ENCODE data around the gene FNIP2.
"Not testable (repeated sequence)": the region's sequence is repeated elsewhere in the genome, so short reads cannot be mapped to it uniquely, and the experiment has no call there.

The FNIP2 gene

GRCh38 chr4:158912806-158913205, 144.0 kb downstream of the FNIP2 start:
- no peak for DNase-seq (ENCODE audit: low read depth, low spot score)

- no peak for DNase-seq (ENCODE audit: low read depth, low spot score)
Observed at GRCh38 chr4:158913766-158914165, 144.9 kb downstream of the FNIP2 start.

- DNase-seq (ENCODE audit: low read depth, low spot score): no peak
Observed at GRCh38 chr4:158914218-158914617, 145.4 kb downstream of the FNIP2 start.

DNA sequence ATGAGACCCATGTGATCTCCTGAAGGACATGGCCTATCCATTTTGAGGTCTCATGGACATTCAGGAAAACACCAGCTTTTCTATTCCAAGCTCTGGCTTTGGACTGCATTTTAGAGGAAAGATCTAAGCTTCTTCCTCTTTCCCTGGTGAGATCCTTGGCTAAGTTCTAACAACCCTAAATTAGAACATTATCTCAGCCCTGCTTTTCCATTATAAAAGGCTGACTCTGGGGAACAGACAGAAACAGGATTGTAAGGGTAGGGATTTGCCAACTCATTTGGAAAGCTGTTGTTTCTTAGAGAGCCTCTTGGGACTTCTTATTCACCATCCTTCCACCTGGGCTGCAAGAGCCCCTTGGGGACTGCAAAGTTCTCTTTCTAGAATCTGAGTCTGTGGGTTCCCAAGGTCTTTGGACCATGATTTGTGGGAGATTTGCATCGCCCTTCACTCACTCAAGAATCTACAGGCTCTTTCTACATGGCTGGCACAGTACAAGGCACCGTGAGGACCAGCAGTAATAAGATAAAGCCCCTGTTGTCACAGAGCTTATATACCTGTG, 146.9 kb downstream of the FNIP2 start:
- no peak for DNase-seq (ENCODE audit: low read depth, low spot score)

- DNase-seq (ENCODE audit: low read depth, low spot score): not testable (repeated sequence)
Observed at GRCh38 chr4:158920452-158920996, 151.7 kb downstream of the FNIP2 start.

- DNase-seq (ENCODE audit: low read depth, low spot score): not testable (repeated sequence)
Observed at GRCh38 chr4:158927774-158928173, 158.9 kb downstream of the FNIP2 start.

DNA sequence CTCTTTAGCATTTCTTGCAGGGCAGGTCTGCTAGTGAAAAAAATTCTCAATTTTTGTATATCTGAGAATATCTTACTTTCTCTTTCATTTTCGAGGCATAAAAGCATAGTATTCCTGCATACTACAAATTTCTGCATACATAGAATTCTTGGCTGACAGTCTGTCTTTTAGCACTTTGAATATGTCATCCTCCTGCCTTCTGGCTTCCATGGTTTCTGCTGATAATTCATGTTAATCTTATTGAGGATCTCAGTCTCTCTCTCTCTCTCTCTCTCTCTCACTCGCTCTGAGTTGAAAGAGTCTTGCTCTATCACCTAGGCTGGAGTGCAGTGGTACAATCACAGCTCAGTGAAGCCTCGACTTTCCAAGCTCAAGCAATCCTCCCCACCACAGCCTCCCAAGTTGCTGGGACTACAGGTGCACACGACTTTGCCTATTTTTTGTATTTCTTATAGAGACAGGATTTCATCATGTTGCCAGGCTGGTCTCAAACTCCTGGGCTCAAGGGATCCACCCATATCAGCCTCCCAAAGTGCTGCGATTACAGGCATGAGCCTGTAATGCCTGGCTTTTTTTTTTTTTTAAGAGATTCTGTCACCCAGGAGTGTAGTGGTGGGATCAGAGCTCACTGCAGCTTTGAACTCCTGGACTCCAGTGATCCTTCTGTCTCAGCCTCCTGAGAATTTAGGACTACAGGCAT, 161.3 kb downstream of the FNIP2 start:
- DNase-seq (ENCODE audit: low read depth, low spot score): no peak

- no peak for DNase-seq (ENCODE audit: low read depth, low spot score)
Observed at GRCh38 chr4:158930639-158930972, 161.8 kb downstream of the FNIP2 start.

DNA sequence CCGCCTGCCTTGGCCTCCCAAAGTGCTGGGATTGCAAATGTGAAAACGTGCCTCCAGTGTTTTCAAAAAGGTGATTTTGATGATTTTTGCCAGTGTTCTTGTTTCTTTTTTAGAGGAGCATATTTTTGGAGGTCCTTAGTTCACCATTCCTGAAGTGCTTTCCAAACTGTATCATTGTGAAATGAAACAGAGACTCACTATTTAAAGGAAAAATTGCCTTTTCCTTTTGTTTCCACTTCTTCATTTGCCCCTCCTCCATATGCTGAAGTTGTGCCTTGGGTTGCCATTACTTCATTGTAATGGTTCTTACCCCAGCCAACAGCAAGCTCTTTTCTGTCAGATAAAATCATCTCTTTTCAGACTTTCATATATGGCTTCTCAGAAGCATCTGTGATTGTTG, 164.4 kb downstream of the FNIP2 start:
- DNase-seq (ENCODE audit: low read depth, low spot score): no peak

GRCh38 chr4:158934996-158935669, 166.3 kb downstream of the FNIP2 start:
- DNase-seq (ENCODE audit: low read depth, low spot score): no peak

DNA sequence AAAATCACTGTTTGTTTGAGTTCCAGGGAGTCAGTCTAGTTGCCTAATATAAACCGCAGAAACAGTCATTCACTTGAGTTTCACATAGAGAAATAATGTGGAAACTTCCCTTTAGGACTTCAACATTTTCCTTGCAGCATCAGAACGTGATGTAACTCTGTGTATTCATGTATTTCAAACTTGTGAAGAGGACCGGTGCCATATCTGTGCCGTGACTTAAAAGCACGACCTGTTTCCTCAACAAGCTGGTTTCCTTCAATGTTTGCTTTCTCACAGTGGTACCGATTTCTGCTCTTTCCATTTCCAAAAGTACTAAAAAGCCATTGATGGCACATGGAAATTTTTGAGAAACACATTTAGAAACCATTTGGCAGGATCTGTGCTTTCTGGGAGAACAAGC, 167.4 kb downstream of the FNIP2 start:
- no peak for DNase-seq (ENCODE audit: low read depth, low spot score)

DNA sequence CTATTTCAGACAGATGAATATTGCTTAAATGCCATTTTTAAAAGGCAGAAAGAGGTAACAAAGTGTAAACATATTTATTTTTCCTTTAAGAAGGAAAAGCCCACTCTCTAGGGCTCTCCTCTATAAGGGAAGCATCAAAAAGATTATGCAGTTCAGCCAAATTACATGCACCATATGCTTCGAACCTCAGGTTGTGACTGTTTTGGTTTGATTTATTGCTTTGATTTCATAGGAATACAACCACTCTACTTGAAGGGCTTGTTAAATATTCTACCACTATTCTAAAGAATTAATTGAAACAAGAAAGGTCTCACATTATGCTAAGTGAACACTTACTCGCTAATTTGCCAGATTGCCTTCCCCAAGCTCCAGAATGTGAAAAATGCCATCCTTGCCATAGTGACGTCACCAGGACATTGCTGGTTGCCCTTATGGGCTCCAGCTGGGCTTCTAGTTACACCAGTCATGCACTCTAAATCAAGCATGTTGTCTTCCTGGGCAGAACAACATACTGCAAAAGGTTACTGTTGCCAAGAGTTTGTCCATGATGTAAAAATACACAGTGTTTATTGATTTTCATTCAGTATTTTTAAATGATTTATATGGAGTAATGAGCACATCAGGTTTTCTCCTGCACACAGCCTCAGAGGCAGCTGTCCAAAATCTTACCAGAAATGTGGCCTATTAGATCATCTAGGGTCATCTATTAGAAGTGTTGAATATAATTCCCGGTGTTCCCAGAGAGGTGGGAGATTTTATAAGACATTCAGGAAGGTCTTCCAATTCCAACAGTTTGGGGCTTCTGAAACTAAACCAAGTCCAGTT, 169.6 kb downstream of the FNIP2 start:
- DNase-seq (ENCODE audit: low read depth, low spot score): no peak

DNA sequence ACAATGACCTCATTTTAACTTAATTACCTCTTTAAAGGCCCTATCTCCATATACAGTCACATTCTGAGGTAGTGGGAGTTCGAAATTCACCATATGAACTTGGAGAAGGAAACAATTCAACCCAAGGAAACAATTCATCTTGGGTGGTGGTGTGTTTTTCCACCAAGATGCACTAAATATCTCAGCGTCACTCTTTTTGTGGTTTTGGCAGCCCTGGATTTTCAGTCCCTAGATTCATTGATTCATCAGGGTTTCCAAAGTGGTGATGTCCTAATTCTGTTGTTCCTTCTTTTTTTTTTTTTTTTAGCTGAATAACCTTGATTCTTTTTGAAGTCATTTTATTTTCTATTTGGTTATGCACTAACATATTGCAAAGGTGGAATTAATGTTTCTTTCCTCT, 171.4 kb downstream of the FNIP2 start:
- no peak for DNase-seq (ENCODE audit: low read depth, low spot score)

GRCh38 chr4:158941321-158941720, 172.5 kb downstream of the FNIP2 start:
- DNase-seq (ENCODE audit: low read depth, low spot score): no peak

GRCh38 chr4:158941895-158942294, 173.1 kb downstream of the FNIP2 start:
- DNase-seq (ENCODE audit: low read depth, low spot score): no peak

GRCh38 chr4:158945529-158946108, 176.8 kb downstream of the FNIP2 start:
- DNase-seq (ENCODE audit: low read depth, low spot score): no peak

DNA sequence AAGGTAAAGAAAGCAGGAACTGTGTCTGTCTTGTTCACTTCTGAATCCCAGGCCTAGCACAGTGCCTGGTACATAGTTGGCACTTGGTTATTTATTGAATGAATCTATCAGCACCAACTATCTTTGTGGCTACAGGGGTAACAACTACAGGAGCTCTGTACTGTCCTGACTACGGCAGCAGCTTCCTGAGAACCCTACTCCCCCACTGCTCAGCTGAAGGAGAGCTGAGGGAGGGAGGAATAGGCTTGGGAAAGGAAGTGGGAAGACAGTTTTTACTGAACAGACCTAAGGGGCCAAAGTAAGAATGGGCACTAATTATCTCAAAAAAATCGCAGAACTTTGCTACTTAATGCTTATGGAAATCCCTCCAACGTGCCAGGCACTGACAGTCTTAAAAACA, 178.0 kb downstream of the FNIP2 start:
- no peak for DNase-seq (ENCODE audit: low read depth, low spot score)

GRCh38 chr4:158948071-158948470, 179.2 kb downstream of the FNIP2 start:
- DNase-seq (ENCODE audit: low read depth, low spot score): no peak

- DNase-seq (ENCODE audit: low read depth, low spot score): no peak
Observed at GRCh38 chr4:158949099-158949498, 180.3 kb downstream of the FNIP2 start.

DNA sequence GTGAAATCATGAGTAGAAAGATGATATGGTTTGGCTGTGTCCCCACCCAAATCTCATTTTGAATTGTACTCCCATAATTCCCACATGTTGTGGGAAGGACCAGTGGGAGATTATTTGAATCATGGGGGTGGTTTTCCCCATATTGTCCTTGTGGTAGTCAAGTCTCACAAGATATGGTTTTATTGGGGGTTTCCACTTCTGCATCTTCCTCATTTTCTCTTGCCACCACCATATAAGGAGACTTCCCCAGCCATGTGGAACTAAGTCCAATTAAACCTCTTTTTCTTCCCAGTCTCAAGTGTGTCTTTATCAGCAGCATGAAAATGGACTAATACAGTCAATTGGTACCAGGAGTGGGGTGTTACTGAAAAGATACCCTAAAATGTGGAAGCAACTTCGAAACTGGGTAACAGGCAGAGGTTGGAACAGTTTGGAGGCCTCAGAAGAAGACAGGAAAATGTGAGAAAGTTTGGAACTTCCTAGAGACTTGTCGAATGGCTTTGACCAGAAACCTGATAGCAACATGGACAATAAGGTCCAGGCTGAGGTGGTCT, 183.5 kb downstream of the FNIP2 start:
- DNase-seq (ENCODE audit: low read depth, low spot score): not testable (repeated sequence)

DNA sequence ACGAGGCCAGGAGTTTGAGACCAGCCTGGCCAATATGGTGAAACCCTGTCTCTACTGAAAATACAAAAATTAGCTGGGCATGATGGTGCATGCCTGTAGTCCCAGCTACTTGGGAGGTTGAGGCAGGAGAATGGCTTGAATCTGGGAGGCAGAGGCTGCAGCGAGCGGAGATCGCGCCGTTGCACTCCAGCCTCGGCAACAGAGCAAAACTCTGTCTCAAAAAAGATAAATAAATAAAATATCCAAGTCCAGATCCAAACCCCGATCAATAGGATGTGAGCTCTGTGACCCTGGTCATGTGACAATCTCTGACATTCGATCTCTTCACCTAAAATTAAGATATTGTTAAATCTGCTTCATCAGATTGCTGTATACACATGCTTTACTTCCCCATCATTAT, 187.5 kb downstream of the FNIP2 start:
- not testable (repeated sequence) for DNase-seq (ENCODE audit: low read depth, low spot score)
